BLaER1 (cell line): ENCODE results near the gene IFNL1.
"Not testable (repeated sequence)": the region's sequence is repeated elsewhere in the genome, so short reads cannot be mapped to it uniquely, and the experiment has no call there.

Source experiments
- H3K27ac ChIP-seq: shearing (Covaris generic); formaldehyde crosslinking; 2 replicates; pipeline ENCODE4 v1.8.1; 2022
- H3K27me3 ChIP-seq: shearing (Covaris generic); formaldehyde crosslinking; 2 replicates; pipeline ENCODE4 v1.8.1; 2022
- H3K36me3 ChIP-seq: shearing (Covaris generic); formaldehyde crosslinking; 2 replicates; pipeline ENCODE4 v1.8.1; 2022
- H3K4me1 ChIP-seq: shearing (Covaris generic); formaldehyde crosslinking; 2 replicates; pipeline ENCODE4 v1.8.1; 2022
- H3K4me2 ChIP-seq: shearing (Covaris generic); formaldehyde crosslinking; 2 replicates; pipeline ENCODE4 v1.8.1; 2022
- H3K4me3 ChIP-seq: shearing (Covaris generic); formaldehyde crosslinking; 2 replicates; pipeline ENCODE4 v1.8.1; 2022
- H3K9ac ChIP-seq: shearing (Covaris generic); formaldehyde crosslinking; 2 replicates; pipeline ENCODE4 v1.8.1; 2022
- H3K9me3 ChIP-seq: shearing (Covaris generic); formaldehyde crosslinking; 2 replicates; pipeline ENCODE4 v1.8.1; 2022
- H4K20me1 ChIP-seq: shearing (Covaris generic); formaldehyde crosslinking; 2 replicates; pipeline ENCODE4 v1.8.1; 2022
- Cebpa-rat ChIP-seq: shearing (Covaris generic); IDR thresholded peaks from 2 replicates; pipeline ENCODE4 v1.8.1; 2022

The IFNL1 gene

DNA sequence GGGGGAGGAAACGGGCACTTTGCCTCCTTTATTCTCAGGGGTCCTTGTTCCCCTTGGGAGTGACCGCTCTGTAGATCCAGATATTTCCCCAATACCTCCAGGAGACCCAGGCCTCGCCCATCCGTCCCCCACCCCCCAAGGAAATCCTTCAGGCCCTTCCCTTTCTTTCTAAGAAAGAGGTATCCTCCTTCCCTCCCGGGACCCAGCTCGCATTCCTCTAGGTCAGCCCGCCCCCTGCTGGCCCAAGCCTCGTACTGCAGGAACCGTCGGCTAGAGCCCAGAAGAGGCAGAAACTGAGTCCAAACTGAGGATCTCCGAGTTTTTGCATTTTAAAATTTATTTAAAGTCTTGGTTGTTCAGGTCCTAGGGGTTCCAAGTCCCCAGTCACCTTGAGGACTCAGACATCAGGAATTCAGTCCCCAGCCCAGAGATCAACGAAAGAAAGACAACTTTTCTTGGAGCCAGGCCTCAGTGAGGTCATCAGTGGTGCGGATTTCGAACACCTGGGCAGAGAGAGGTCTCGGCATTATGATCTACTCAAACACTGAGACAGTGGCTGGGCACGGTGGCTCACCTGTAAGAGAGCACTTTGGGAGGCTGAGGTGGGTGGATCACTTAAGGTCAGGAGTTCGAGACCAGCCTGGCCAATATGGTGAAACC lies 32.0 kb downstream of the IFNL1 start:
- peaks cover 79% of the 10 kb centered on the region for H3K36me3 ChIP-seq

GRCh38 chr19:39329948-39330347 lies 33.7 kb downstream of the IFNL1 start:
- peaks cover 86% of the 10 kb centered on the region for H4K20me1 ChIP-seq
- no peak for TF ChIP-seq Cebpa-rat
- H3K36me3 ChIP-seq, result peaks cover 83% of the 10 kb centered on the region

More for the DNA sequence above, 32.0 kb downstream of the IFNL1 start:
- TF ChIP-seq Cebpa-rat, result no peak
- Histone ChIP-seq H3K4me1 (peaks cover 66% of the 10 kb centered on the region), H4K20me1 (peaks cover 96% of the 10 kb centered on the region), H3K9ac (0 out of 2 replicates have a peak overlapping the region, but pooled peaks have one; percentile 38), H3K4me2 (peak overlapping the region; percentile 79), H3K4me3 (no peak overlapping the region), H3K27me3 (no peaks in the 10 kb centered on the region), H3K9me3 (no peaks in the 10 kb centered on the region), H3K27ac (peak overlapping the region; percentile 35; the same call in 1 of the 2 replicates)

GRCh38 chr19:39332293-39332692 lies 36.1 kb downstream of the IFNL1 start:
- H3K4me1 ChIP-seq, result peaks cover 89% of the 10 kb centered on the region
- H3K9ac ChIP-seq, result peak overlapping the region; percentile 68; the same call in 1 of the 2 replicates
- peaks cover 65% of the 10 kb centered on the region for H4K20me1 ChIP-seq
- peak overlapping the region; percentile 56; the same call in 1 of the 2 replicates for H3K27ac ChIP-seq
- H3K4me2 ChIP-seq, result peak overlapping the region; percentile 79
- H3K36me3 ChIP-seq, result peaks cover 64% of the 10 kb centered on the region
- no peaks in the 10 kb centered on the region for H3K27me3 ChIP-seq
- H3K4me3 ChIP-seq, result no peak overlapping the region
- no peak for TF ChIP-seq Cebpa-rat
- no peaks in the 10 kb centered on the region for H3K9me3 ChIP-seq

More at GRCh38 chr19:39329948-39330347, 33.7 kb downstream of the IFNL1 start:
- peak overlapping the region; percentile 79 for H3K4me2 ChIP-seq
- H3K9me3 ChIP-seq, result no peaks in the 10 kb centered on the region
- H3K27me3 ChIP-seq, result no peaks in the 10 kb centered on the region
- peaks cover 80% of the 10 kb centered on the region for H3K4me1 ChIP-seq
- peak overlapping the region; percentile 56; the same call in 1 of the 2 replicates for H3K27ac ChIP-seq
- H3K4me3 ChIP-seq, result no peak overlapping the region
- 0 out of 2 replicates have a peak overlapping the region, but pooled peaks have one; percentile 53 for H3K9ac ChIP-seq

DNA sequence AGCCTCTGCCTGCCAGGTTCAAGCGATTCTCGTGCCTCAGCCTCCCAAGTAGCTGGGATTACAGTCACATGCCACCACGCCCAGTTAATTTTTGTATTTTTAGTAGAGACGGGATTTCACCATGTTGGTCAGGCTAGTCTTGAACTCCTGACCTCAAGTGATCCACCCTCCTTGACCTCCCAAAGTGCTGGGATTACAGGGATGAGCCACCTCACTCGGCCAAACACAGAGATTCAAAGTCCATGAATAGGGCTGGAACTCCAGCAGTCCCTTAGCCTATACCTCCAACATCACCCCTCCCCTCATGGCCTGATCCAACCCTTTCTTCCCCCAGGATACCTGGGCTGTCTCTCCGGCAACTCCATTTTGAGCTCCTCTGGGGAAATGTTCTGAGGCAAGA lies 36.5 kb downstream of the IFNL1 start:
- H3K9me3 ChIP-seq, H3K27me3 ChIP-seq, H3K27ac ChIP-seq: not testable (repeated sequence)
- Histone ChIP-seq H4K20me1 (peaks cover 61% of the 10 kb centered on the region), H3K4me1 (peaks cover 89% of the 10 kb centered on the region), H3K36me3 (peaks cover 59% of the 10 kb centered on the region), H3K4me3 (0 out of 2 replicates have a peak overlapping the region, but pooled peaks have one; percentile 34), H3K9ac (peak overlapping the region; percentile 40; the same call in 1 of the 2 replicates), H3K4me2 (peak overlapping the region; percentile 79)

- Histone ChIP-seq H3K9ac (peak overlapping the region; percentile 40; the same call in 1 of the 2 replicates), H3K4me2 (peak overlapping the region; percentile 79), H3K27me3 (no peaks in the 10 kb centered on the region), H3K4me3 (peak overlapping the region; percentile 34; the same call in 1 of the 2 replicates), H4K20me1 (peaks cover 53% of the 10 kb centered on the region), H3K9me3 (no peaks in the 10 kb centered on the region), H3K36me3 (peaks cover 52% of the 10 kb centered on the region), H3K27ac (no peak overlapping the region; the same call in 1 of the 2 replicates), H3K4me1 (peaks cover 89% of the 10 kb centered on the region)
- TF ChIP-seq Cebpa-rat, result no peak
These were observed 37.3 kb downstream of the IFNL1 start for GRCh38 chr19:39333507-39333906.

DNA sequence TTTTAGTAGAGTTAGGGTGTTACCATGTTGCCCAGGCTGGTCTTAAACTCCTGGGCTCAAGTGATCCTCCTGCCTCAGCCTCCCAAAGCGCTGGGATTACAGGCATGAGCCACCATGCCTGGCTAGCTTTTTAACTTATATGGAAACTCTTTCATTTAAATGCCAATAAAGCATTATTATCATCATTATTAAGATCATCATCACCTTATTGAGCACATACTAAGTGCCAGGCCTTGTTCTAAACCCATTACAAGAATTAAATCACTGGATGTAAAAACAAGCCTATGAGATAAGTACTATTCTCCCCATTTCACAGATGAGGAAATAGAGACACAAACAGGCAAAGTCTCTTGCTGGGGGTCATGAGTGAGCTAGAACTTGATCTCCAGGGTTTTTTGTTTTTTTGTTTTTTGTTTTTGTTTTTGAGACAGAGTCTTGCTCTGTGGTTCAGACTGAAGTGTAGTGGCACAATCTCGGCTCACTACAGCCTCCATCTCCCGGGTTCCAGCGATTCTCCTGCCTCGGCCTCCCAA lies 38.3 kb downstream of the IFNL1 start:
- no peaks in the 10 kb centered on the region for H3K9me3 ChIP-seq
- H3K4me3 ChIP-seq, result peak overlapping the region; percentile 91
- H3K4me1 ChIP-seq, result peaks cover 88% of the 10 kb centered on the region
- H3K27ac ChIP-seq, result peak overlapping the region; percentile 100
- peaks cover 41% of the 10 kb centered on the region for H3K36me3 ChIP-seq
- no peaks in the 10 kb centered on the region for H3K27me3 ChIP-seq
- TF ChIP-seq Cebpa-rat, result no peak
- H3K4me2 ChIP-seq, result peak overlapping the region; percentile 79
- peak overlapping the region; percentile 99 for H3K9ac ChIP-seq
- H4K20me1 ChIP-seq, result peaks cover 43% of the 10 kb centered on the region

GRCh38 chr19:39335168-39335548 lies 39.0 kb downstream of the IFNL1 start:
- no peaks in the 10 kb centered on the region for H3K9me3 ChIP-seq
- H3K4me1 ChIP-seq, result peaks cover 88% of the 10 kb centered on the region
- H3K27ac ChIP-seq, result peak overlapping the region; percentile 100
- TF ChIP-seq Cebpa-rat, result no peak
- H3K9ac ChIP-seq, result peak overlapping the region; percentile 99
- peaks cover 35% of the 10 kb centered on the region for H3K36me3 ChIP-seq
- H3K27me3 ChIP-seq, result no peaks in the 10 kb centered on the region
- peak overlapping the region; percentile 91 for H3K4me3 ChIP-seq
- peak overlapping the region; percentile 79 for H3K4me2 ChIP-seq
- peaks cover 36% of the 10 kb centered on the region for H4K20me1 ChIP-seq

DNA sequence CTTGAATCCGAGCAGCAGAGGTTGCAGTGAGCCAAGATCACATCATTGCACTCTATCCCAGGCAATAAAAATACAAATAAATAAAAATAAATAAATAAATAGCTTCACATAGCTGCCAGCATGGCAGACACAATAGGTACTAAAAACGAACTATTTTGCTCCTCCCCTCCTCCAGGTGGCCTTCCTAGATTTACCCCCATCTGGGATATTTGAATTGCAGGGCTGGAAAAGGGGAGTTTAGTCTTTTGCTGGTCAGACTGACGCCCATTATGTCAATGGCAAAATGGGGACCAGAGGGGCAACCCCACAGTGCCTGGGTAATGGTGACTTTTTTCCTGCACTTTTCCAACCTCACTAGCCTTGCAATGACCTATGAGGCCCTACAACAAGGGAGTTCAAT lies 40.3 kb downstream of the IFNL1 start:
- Histone ChIP-seq H3K4me3 (peak overlapping the region; percentile 91), H3K27me3 (no peaks in the 10 kb centered on the region), H3K36me3 (peaks cover 22% of the 10 kb centered on the region), H3K27ac (peak overlapping the region; percentile 100), H3K4me2 (peak overlapping the region; percentile 79), H3K9ac (peak overlapping the region; percentile 99; the same call in 1 of the 2 replicates), H3K4me1 (peaks cover 84% of the 10 kb centered on the region), H4K20me1 (peaks cover 23% of the 10 kb centered on the region), H3K9me3 (no peaks in the 10 kb centered on the region)
- no peak for TF ChIP-seq Cebpa-rat

DNA sequence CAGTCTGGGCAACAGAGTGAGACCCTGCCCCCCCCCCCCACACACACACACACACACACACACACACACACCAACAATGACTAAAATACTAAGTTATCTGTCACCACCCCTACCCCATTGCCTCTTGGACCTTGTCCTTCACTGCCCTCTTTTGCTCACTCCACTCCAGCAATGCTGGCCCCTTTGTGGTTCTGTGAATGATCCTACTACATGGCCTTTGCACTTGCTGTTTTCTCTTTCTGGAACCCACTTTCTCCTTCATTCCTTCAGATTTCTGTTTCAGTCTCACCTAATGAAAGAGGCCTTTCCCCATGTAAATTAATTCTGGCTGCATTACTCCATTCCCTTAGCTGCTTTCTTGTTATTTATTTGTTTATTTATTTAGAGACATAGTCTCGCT lies 43.5 kb downstream of the IFNL1 start:
- TF ChIP-seq Cebpa-rat, result no peak
- H3K4me2 ChIP-seq, result peak overlapping the region; percentile 95
- no peaks in the 10 kb centered on the region for H3K9me3 ChIP-seq
- H3K27me3 ChIP-seq, result no peaks in the 10 kb centered on the region
- peak overlapping the region; percentile 81 for H3K27ac ChIP-seq
- no peak overlapping the region for H3K4me3 ChIP-seq
- H3K9ac ChIP-seq, result peak overlapping the region; percentile 87; the same call in 1 of the 2 replicates
- peaks cover 22% of the 10 kb centered on the region for H4K20me1 ChIP-seq
- peaks cover 70% of the 10 kb centered on the region for H3K4me1 ChIP-seq
- H3K36me3 ChIP-seq, result no peaks in the 10 kb centered on the region; the same call in 1 of the 2 replicates

GRCh38 chr19:39340156-39340555 lies 43.9 kb downstream of the IFNL1 start:
- Histone ChIP-seq H4K20me1 (peaks cover 27% of the 10 kb centered on the region), H3K4me2 (peak overlapping the region; percentile 95), H3K4me3 (peak overlapping the region; percentile 73), H3K27ac (peak overlapping the region; percentile 81), H3K4me1 (peaks cover 73% of the 10 kb centered on the region), H3K9ac (peak overlapping the region; percentile 87)
- H3K27me3 ChIP-seq, H3K9me3 ChIP-seq, H3K36me3 ChIP-seq: not testable (repeated sequence)
